ENCODE measurements around the gene CEP41.

The CEP41 gene

GRCh38 chr7:130344271-130344866, 96.4 kb downstream of the CEP41 start, which contains the start of gene CPA5:
CPA5 (plus strand) TSS chr7:130344816; CDS start chr7:130346486, 1,670 bp downstream.
- TF ChIP-seq CTCF (IDR thresholded peaks at IDR 0.05; ENCODE audit: low read depth, low read length, missing control alignments), result no peak
- H3K4me3 ChIP-seq (replicated peaks; ENCODE audit: low read depth, low read length), result no peak within 1 kb of the TSS
- no peak for DNase-seq (ENCODE audit: extremely low read depth, low read depth)
